Uterus (tissue), 2 donors: ENCODE measurements around the gene FAM120A.

Experiments used
- POLR2A ChIP-seq, 2 donors: fragments of 450-650 bp; IDR thresholded peaks; one replicate each; pipeline ENCODE4 v1.6.1; 2016; ENCODE audit warnings: antibody characterized with exemption in 2 of 2, mild to moderate bottlenecking in 1 of 2, moderate library complexity in 1 of 2
- TF ChIP-seq, protein P1 (sequence below), 4 experiments: fragments of 200-600 bp in 2 of 4; fragments of 450-650 bp in 2 of 4; sonication (generic) in 2 of 4; IDR thresholded peaks; one replicate each; pipeline ENCODE4 v1.5.1; 2016 to 2019; ENCODE audit warnings: antibody characterized with exemption in 4 of 4, mild to moderate bottlenecking in 2 of 4, moderate library complexity in 1 of 4

DNA sequence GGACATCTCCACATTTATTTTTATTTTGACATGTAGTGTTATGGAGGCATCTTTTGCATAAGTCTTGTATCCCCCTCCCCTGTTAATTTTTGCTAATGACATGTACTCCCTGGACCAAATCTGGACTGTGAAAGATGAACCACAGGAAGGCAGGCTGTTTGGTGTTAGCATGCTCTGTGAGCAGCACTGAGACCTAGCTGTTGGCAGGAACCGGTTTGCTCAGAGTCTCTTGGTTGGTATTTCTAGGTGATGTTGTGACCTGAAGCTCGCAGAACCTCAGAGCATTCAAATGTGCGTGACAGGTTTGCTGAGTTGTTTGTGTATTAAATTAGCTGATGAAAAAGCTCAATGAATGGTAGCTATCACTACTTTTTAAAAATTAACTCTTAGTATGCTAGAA, 71.3 kb downstream of the FAM120A start:
- TF ChIP-seq, protein P1, sequence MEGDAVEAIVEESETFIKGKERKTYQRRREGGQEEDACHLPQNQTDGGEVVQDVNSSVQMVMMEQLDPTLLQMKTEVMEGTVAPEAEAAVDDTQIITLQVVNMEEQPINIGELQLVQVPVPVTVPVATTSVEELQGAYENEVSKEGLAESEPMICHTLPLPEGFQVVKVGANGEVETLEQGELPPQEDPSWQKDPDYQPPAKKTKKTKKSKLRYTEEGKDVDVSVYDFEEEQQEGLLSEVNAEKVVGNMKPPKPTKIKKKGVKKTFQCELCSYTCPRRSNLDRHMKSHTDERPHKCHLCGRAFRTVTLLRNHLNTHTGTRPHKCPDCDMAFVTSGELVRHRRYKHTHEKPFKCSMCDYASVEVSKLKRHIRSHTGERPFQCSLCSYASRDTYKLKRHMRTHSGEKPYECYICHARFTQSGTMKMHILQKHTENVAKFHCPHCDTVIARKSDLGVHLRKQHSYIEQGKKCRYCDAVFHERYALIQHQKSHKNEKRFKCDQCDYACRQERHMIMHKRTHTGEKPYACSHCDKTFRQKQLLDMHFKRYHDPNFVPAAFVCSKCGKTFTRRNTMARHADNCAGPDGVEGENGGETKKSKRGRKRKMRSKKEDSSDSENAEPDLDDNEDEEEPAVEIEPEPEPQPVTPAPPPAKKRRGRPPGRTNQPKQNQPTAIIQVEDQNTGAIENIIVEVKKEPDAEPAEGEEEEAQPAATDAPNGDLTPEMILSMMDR (IDR thresholded peaks at IDR 0.05): no peak
- TF ChIP-seq POLR2A (IDR thresholded peaks at IDR 0.05): no peak
